Stimulated activated CD4-positive, alpha-beta T cell treated with anti-CD3 and anti-CD28 coated beads, Interleukin-4, amount 100 ng/mL, for 24 hours (primary cell): ENCODE measurements around the gene PPP1R9A.

Experiments used
- DNase-seq: peaks from one replicate; pipeline ENCODE4 v3.0.0-alpha.2; 2020

The PPP1R9A gene

DNA sequence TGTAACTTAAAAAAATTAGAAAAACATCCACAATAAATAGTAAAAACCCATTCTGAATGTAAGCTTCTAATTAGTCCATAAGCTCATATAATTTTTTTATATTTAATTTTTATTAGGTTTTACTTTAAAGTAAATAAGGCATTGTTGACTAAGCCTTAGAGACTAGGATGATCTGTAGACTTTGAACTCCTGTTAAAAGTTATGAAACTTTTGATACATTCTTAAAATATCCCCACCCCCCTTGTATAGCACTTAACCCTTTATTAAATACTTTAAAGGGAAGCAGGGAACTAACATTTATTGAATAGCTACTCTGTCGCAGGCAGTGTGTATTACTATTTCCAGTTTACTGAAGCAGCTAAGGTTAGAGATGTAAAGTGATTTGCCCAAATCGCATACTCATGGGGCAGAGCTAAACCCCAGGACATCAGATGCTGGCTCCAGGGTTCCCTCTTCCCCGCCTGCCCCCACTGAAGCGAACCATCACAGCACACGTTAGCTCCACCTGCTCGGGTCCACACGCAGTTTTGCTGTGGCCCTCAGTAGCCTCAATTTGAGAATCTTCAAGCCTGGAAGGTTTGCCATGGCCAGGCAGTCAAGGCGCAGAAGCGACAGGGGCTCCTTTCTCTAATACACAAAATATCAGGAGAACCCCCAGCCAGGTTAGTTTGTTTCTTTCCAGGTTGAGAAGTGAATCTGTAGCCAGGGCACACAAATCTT, 416.2 kb downstream of the PPP1R9A start:
- DNase-seq = no peak

DNA sequence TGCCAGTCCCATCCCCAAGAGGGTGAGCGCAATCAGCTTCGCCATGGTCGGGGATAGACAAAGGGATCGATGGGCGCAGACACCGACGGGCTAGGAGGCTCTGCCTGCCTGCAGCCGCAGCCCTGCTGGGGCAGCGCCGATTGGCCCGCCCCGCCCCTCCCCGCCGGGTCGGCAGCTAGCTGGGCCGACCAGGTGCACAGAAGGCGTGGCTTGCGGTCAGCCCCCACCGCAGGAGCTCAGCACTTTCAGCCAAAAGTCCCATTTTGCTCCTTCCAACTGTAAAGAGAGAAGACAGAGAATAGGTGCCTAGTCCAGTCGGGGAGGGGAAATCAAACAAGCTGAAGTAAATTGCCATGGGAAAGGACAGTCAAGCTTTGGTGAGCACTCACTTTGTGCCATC, 417.0 kb downstream of the PPP1R9A start, which contains the start of gene PON1:
Gene PON1 (minus strand): TSS at position 102 of the 400 bp plus-strand sequence. CDS start 57 bp downstream, at position 45.
- no peak for DNase-seq

- DNase-seq = no peak
Observed at GRCh38 chr7:95327356-95327755, 420.0 kb downstream of the PPP1R9A start.

DNA sequence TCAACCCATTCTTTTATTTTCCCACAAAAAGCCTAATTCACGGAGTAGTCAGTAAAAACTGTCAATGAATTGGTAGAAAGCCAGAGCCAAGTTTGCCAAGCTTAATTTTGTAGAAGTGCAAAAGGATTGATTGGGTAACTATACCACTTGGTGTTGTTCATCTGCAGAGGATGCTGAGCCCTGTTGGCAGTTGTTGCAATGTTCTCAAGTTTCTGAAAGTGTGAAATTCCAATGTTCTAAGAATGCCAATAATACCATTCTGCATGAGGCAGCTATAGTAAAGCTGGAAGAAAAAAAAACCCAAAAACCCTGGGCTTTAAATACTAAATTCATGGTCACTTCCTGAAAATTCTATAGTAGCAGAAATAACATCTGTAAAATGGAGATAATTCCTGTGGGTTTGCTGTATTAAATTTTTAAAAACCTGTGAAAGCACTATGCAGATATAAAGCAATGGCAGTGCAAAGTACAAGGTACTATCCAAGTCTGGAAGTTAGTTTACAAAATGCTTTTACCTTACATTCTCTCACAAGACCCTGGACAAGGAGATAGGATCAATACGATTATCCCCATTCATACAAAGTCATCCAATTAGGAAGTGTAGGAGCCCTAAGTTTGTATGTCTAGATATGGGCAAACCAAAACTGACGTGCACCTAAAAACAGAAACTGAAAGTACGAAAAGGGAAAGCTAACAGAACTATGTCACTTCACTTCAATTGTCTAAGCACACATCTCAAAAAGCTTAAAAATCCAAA, 423.0 kb downstream of the PPP1R9A start:
- no peak for DNase-seq

DNA sequence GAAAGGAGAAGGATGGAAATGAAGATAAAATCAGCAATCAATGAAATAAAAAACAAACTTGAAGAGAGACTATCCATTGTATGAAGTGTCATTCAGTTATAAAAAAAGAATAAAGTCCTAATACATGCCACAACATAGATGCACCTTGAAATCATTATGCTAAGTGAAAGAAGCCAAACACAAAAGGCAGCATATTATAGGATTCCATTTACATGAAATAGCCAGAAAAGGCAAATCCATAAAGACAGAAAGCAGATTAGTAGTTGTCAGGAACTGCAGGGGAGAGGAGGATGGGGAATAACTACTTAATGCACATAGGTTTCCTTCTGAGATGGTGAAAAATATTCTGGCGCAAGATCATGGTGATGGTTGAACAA, 423.6 kb downstream of the PPP1R9A start:
- DNase-seq = no peak

DNA sequence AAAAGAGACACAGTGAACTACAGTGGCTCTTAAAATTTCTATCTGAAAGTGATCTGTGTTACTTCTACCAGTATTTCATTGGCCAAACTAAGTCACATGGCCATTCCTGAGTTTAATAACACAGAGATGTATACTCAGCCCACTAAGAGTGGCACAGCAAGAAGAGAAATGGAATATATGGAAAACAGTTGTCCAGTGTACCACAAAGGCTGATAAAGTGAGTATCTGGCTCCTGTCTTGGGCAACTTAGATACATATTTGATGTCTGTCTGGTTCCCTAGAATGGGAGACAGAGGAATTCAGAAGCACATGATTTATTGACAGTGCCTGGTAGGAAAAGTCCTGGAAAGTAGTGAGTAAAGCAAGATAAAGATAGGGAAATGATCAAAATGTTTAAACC, 427.1 kb downstream of the PPP1R9A start:
- no peak for DNase-seq

DNA sequence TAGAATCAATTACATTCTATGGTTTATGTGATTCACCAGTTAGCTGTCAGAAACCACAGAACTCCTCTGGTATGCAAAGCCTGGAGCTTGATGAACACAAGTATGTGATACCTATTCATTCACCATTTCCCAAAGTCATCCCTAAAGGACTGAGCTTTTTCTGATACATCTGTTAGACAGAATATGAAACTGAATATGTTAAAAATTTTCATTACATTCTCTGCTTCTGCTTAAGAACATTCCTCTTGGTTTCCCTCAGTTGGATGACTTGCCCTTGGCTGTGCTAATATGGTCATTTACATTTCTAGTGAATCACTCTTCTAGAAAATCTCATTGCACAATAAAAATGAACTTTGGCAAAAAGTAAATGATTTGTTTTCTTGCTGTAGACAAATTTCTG, 427.7 kb downstream of the PPP1R9A start:
- DNase-seq = no peak

DNA sequence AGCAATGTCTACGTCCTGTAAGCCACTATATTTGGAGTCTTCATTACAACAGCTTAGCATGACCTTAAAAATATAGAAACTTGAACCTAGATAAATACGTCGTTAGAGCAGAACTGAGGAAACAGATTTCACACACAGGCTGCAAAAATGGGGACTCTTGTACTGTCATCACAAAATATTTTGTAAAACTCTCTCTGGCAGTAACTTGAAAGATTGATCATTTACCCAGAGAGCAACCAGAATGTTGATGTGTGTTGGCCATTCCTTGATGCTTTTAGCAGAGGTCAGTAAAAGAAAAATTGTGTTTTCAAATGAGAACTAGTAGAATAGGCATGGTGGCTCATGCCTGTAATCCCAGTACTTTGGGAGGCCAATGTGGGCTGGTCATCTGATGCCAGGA, 431.4 kb downstream of the PPP1R9A start:
- no peak for DNase-seq

GRCh38 chr7:95340491-95340890, 433.1 kb downstream of the PPP1R9A start:
- DNase-seq = no peak

DNA sequence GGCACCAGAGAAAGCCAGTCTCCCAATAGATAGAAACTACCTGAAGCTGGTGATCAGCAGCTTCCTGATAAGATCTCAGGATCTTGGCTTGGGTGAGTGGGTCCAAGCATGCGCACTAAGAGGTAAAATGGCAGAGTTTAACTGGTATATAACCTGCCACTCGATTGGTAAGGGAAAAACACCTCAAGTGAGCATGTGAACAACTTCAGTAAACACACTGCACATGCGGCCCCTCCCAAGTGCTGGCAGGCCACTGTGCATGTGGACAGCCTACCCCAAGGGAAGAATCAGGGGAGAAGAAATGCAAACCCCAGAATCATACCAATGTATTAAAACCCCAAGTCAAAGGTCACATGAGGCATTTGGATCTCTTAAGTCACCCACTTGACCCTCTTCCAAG, 434.6 kb downstream of the PPP1R9A start:
- no peak for DNase-seq

- no peak for DNase-seq
Observed at GRCh38 chr7:95342642-95343307, 435.4 kb downstream of the PPP1R9A start.
